K562 (cell line): ENCODE data around the gene CRAMP1. TPM values are rescaled to one million over a fixed set of nuclear protein-coding genes. Genes with fewer than 3 reads are reported as not detected.
A peak's percentile ranks its signal among the peaks of the same experiment; 100 is the strongest.

Experiments used
- ATAC-seq: fragments of 200-7000 bp; cut with Tn5 transposase; 3 replicates; pipeline ENCODE4 v1.9.1; 2020; ENCODE audit warnings: moderate library complexity
- BruUV-seq: library from RNA; stranded (reverse); fragments of 400-500 nt; replicated peaks from 2 replicates; lab custom pipeline; 2021; lab: Mats Ljungman, UMichigan
- CTCF ChIA-PET: fragments of 300-600 bp; formaldehyde crosslinking; extraction: SDS; loops from one replicate; lab custom pipeline; 2021; ENCODE audit warnings: low intra/inter-chr PET ratio; lab: Yijun Ruan, JAX
- POLR2A ChIA-PET: fragments of 300-600, 350-650 bp; sonication (Branson Sonifier 250); formaldehyde crosslinking; extraction: SDS; loops from one replicate; lab custom pipeline; 2021; ENCODE audit warnings: antibody characterized with exemption, inconsistent platforms; lab: Yijun Ruan, JAX
- DNase-seq, 4 experiments: peaks; one replicate each; pipeline versions ENCODE4 v3.0.0 to v3.0.0-alpha.2; 2011 to 2018; ENCODE audit warnings: low spot score in 3 of 4, mixed read lengths in 3 of 4; ENCODE audit errors: extremely low read depth in 1 of 4
- FAIRE-seq: peaks from 2 replicates; lab custom pipeline; 2011; peaks lifted over from hg19 to GRCh38; lab: Jason Lieb, UNC
- H2AFZ ChIP-seq: 2 replicates; pipeline ENCODE4 v1.6.0; 2011; ENCODE audit warnings: low read depth, low read length, control low read depth, inconsistent platforms
- H3K27ac ChIP-seq: fragments of 200-600 bp; 3 replicates; pipeline ENCODE4 v1.8.0; 2011; ENCODE audit warnings: low read depth, mild to moderate bottlenecking, control low read depth, inconsistent platforms, low read length, moderate library complexity, mixed read lengths; ENCODE audit errors: extremely low read depth
- H3K27me3 ChIP-seq, 2 experiments: fragments of 300-600 bp in 1 of 2; 2 replicates in 1 of 2; 3 replicates in 1 of 2; pipeline versions ENCODE4 v1.6.0 to v1.8.0; 2011; ENCODE audit warnings: inconsistent platforms in 2 of 2, low read length in 2 of 2, mild to moderate bottlenecking in 1 of 2, mixed read lengths in 1 of 2, moderate library complexity in 1 of 2; ENCODE audit not compliant: control insufficient read depth in 2 of 2, insufficient read depth in 2 of 2
- H3K36me3 ChIP-seq: fragments of 300-600 bp; 3 replicates; pipeline ENCODE4 v1.8.0; 2011; ENCODE audit warnings: mild to moderate bottlenecking, low read length, inconsistent platforms; ENCODE audit not compliant: control insufficient read depth, insufficient read depth
- H3K4me1 ChIP-seq, 2 experiments: fragments of 200-600 bp in 1 of 2; replicated peaks in 1 of 2; 2 replicates in 1 of 2; 3 replicates in 1 of 2; pipeline versions ENCODE4 v1.5.1 to v1.8.0; 2011; ENCODE audit warnings: inconsistent platforms in 2 of 2, low read length in 2 of 2, mild to moderate bottlenecking in 1 of 2, mixed read lengths in 1 of 2, moderate library complexity in 1 of 2; ENCODE audit not compliant: control insufficient read depth in 2 of 2, insufficient read depth in 2 of 2
- H3K4me2 ChIP-seq: 2 replicates; pipeline ENCODE4 v1.6.1; 2011; ENCODE audit warnings: low read length, control low read depth, inconsistent platforms, mixed read lengths; ENCODE audit not compliant: insufficient read depth
- H3K4me3 ChIP-seq: fragments of 200-600 bp; sonication (generic), shearing (Covaris generic); 2 replicates; pipeline ENCODE4 v1.5.1; 2016; ENCODE audit warnings: control low read depth, inconsistent platforms
- H3K79me2 ChIP-seq: fragments of 200-600 bp; 3 replicates; pipeline ENCODE4 v1.8.0; 2011; ENCODE audit warnings: low read length, inconsistent platforms; ENCODE audit not compliant: control insufficient read depth, insufficient read depth
- H3K9ac ChIP-seq, 2 experiments: 2 replicates each; pipeline versions ENCODE4 v1.6.0 to v1.6.1; 2011; ENCODE audit warnings: low read depth in 2 of 2, low read length in 2 of 2, control low read depth in 1 of 2, inconsistent platforms in 1 of 2, mild to moderate bottlenecking in 1 of 2, mixed read lengths in 1 of 2; ENCODE audit not compliant: insufficient read depth in 1 of 2
- H3K9me1 ChIP-seq: one replicate; pipeline ENCODE4 v1.6.0; 2011; ENCODE audit warnings: inconsistent platforms, mild to moderate bottlenecking, low read length, moderate library complexity; ENCODE audit not compliant: control insufficient read depth, insufficient read depth
- H3K9me3 ChIP-seq: replicated peaks from 2 replicates; pipeline ENCODE4 v1.5.1; 2011; ENCODE audit warnings: low read depth, low read length, inconsistent platforms; ENCODE audit not compliant: control insufficient read depth, insufficient read depth
- H4K20me1 ChIP-seq: replicated peaks from 2 replicates; pipeline ENCODE4 v1.6.1; 2011; ENCODE audit warnings: low read length, inconsistent platforms, mixed read lengths; ENCODE audit not compliant: control insufficient read depth, insufficient read depth
- BDP1 ChIP-seq: IDR thresholded peaks from 3 replicates; pipeline ENCODE4 v1.6.1; 2011; ENCODE audit not compliant: insufficient read length, insufficient read depth
- HDAC1 ChIP-seq, 2 experiments: fragments of 450-650 bp; IDR thresholded peaks; 2 replicates each; pipeline ENCODE4 v1.6.1; 2016 to 2017; ENCODE audit warnings: inconsistent platforms in 1 of 2, mild to moderate bottlenecking in 1 of 2, moderate library complexity in 1 of 2
- HDAC2 ChIP-seq: fragments of 450-650 bp; IDR thresholded peaks from 2 replicates; pipeline ENCODE4 v1.6.1; 2016; ENCODE audit warnings: mild to moderate bottlenecking
- ILF3 ChIP-seq: fragments of 450-650 bp; IDR thresholded peaks from 2 replicates; pipeline ENCODE4 v1.6.1; 2018; ENCODE audit warnings: antibody characterized with exemption, mild to moderate bottlenecking, moderate library complexity, borderline replicate concordance
- KDM5B ChIP-seq: fragments of 200-600 bp; sonication (generic); IDR thresholded peaks from 2 replicates; pipeline ENCODE4 v1.6.1; 2012; ENCODE audit warnings: low read depth, mild to moderate bottlenecking, moderate library complexity, low read length, control low read depth, inconsistent platforms; ENCODE audit not compliant: insufficient replicate concordance
- MAZ ChIP-seq, 2 experiments: fragments of 450-650 bp in 1 of 2; sonication (generic) in 1 of 2; formaldehyde crosslinking; IDR thresholded peaks in 1 of 2; conservative IDR thresholded peaks in 1 of 2; 2 replicates each; pipeline versions ENCODE4 v1.4.0 to v1.5.0; 2020; ENCODE audit warnings: mild to moderate bottlenecking in 1 of 2, missing genetic modification reagents in 1 of 2
- NR2F6 ChIP-seq: fragments of 450-650 bp; formaldehyde crosslinking; IDR thresholded peaks from 2 replicates; pipeline ENCODE4 v1.4.0; 2020; ENCODE audit warnings: mild to moderate bottlenecking
- PTRF ChIP-seq: fragments of 450-650 bp; IDR thresholded peaks from 2 replicates; pipeline ENCODE4 v1.6.1; 2016; ENCODE audit warnings: mild to moderate bottlenecking, missing genetic modification characterization, missing compliant biosample characterization
- SMC3 ChIP-seq: conservative IDR thresholded peaks from 2 replicates; pipeline ENCODE4 v1.6.1; 2011; ENCODE audit warnings: low read depth, low read length, improper control_type of control experiment; ENCODE audit not compliant: insufficient read depth
- TAF7 ChIP-seq: fragments of 450-650 bp; IDR thresholded peaks from 2 replicates; pipeline ENCODE4 v1.6.1; 2016; ENCODE audit warnings: missing genetic modification characterization, missing compliant biosample characterization
- TCF3 ChIP-seq: sonication (generic); formaldehyde crosslinking; IDR thresholded peaks from 2 replicates; pipeline ENCODE4 v1.4.0; 2020; ENCODE audit warnings: mild to moderate bottlenecking, missing genetic modification reagents
- ZNF407 ChIP-seq: fragments of 450-650 bp; IDR thresholded peaks from 2 replicates; pipeline ENCODE4 v1.6.1; 2016; ENCODE audit warnings: low read depth
- WGBS: fragments of 100-300 bp; shearing (Covaris generic); methylation state at CpG from one replicate; pipeline ENCODE4 v1.1.6; 2016; ENCODE audit warnings: low coverage, mixed read lengths; ENCODE audit not compliant: insufficient coverage; ENCODE audit errors: missing lambda C conversion rate; 5-methylcytosine and 5-hydroxymethylcytosine counted together
- in situ Hi-C: fragments of 300-500 bp; cut with MboI; formaldehyde crosslinking; loops from 4 replicates; pipeline ENCODE4 v1.15.0; 2018; ENCODE audit warnings: inconsistent platforms, mixed read lengths
- intact Hi-C: fragments of 100-400 bp; cut with micrococcal nuclease; formaldehyde crosslinking; loops from 2 replicates; pipeline ENCODE4 v1.14.2; 2022
- polyA plus RNA-seq, 8 experiments: library from polyadenylated mRNA; depleted of rRNA in 4 of 8; stranded (reverse) in 5 of 8; unstranded in 3 of 8; fragments of >200 nt; fragmentation: Nextera tagmentation in 2 of 8; fragmentation: Illumina TruSeq in 1 of 8; extraction: Ambion mirVana in 2 of 8; extraction: Trizol in 1 of 8; gene quantifications; 2 replicates each; pipeline versions ENCODE4 v1.2.1 to v1.2.3, GENCODE V29; 2011 to 2014; ENCODE audit warnings: inconsistent platforms in 1 of 8, missing spikeins in 1 of 8
- total RNA-seq, 7 experiments: library from RNA; depleted of rRNA in 6 of 7; stranded (reverse); fragments of >200 nt in 6 of 7; fragmentation: Illumina TruSeq in 2 of 7; extraction: Trizol in 2 of 7; gene quantifications; 2 replicates each; pipeline versions ENCODE4 v1.2.1 to v1.2.3, GENCODE V29; 2011 to 2021; ENCODE audit warnings: low replicate concordance in 1 of 7

CRAMP1 gene
- total and polyA plus RNA-seq, 9 of the 15 experiments (the other 6 are each of a cell fraction or from before 2014, with no cell fraction given): 0.52 to 20.8 (median 7.5) TPM

- TF ChIP-seq BDP1 (no peak), KDM5B (peak; percentile 27), MAZ (CRISPR knock-in tag; conservative IDR thresholded peaks at IDR 0.05 in 1 of 2, IDR thresholded peaks at IDR 0.05 in 1 of 2) (no peak), HDAC1 (IDR thresholded peaks at IDR 0.05) (0 out of 4 replicates have a peak, but pooled peaks of 1 of the 2 experiments have one; percentile 14), HDAC2 (0 out of 2 replicates have a peak, but pooled peaks have one; percentile 35), NR2F6 (no peak), PTRF (no peak), TCF3 (CRISPR knock-in tag) (no peak), SMC3 (no peak)
- TF ChIP-seq, all 486 proteins: peak for 14
These were observed 95.1 kb downstream of the CRAMP1 start (continued) for GRCh38 chr16:1707193-1707790.

- Histone ChIP-seq H3K4me2 (peak overlapping the region; percentile 86), H3K36me3 (peaks cover 6% of the 10 kb centered on the region; the same call in 1 of the 3 replicates), H3K79me2 (peaks cover 62% of the 10 kb centered on the region), H3K9ac (peak overlapping the region; percentile 63 to 71), H3K27ac (peak overlapping the region; percentile 41; the same call in 2 of the 3 replicates), H4K20me1 (peaks cover 25% of the 10 kb centered on the region), H3K9me1 (peaks cover 4% of the 10 kb centered on the region), H3K4me3 (peak overlapping the region; percentile 74; the same call in 1 of the 2 replicates), H3K27me3 (no peaks in the 10 kb centered on the region), H3K4me1 (peaks cover 28 to 51% of the 10 kb centered on the region in 2 experiments), H3K9me3 (no peaks in the 10 kb centered on the region), H2AFZ (peak overlapping the region; percentile 29)
- intact Hi-C loops: no loop called here
- ChIA-PET CTCF (no interaction called here), POLR2A (interaction anchor here (0.5 to 4.1 kb wide), 10 partner anchors 10 to 288 kb away, joined by 3 to 21 read pairs (median 3); partner anchors contain the start of genes JPT2, NUBP2, SPSB3 and UQCC4)
- in situ Hi-C loops: no loop called here
- 40% methylated on average over 18 of the region's 18 CpGs for WGBS
- ATAC-seq: peak; percentile 1; the same call in 2 of the 3 replicates
- DNase-seq: peak in 1 of 4 experiments; percentile 22
- FAIRE-seq: no peak
- no TSS peak for BruUV-seq
- TF ChIP-seq TAF7 (tag) (no peak), ILF3 (no peak), ZNF407 (no peak)
These were observed 96.1 kb downstream of the CRAMP1 start for GRCh38 chr16:1708083-1708767.
